PC-9 (cell line): ENCODE measurements around the gene SCYGR8. TPM values are rescaled to one million over a fixed set of nuclear protein-coding genes. Genes with fewer than 3 reads are reported as not detected.
"Not testable (repeated sequence)": the region's sequence is repeated elsewhere in the genome, so short reads cannot be mapped to it uniquely, and the experiment has no call there.

ENCODE experiments used
- BruUV-seq: library from RNA; stranded (reverse); fragments of 400-500 nt; replicated peaks from 2 replicates; lab custom pipeline; 2021; lab: Mats Ljungman, UMichigan
- CTCF ChIA-PET: fragments of 300-600 bp; sonication (Branson Sonifier 250); formaldehyde crosslinking; loops from one replicate; lab custom pipeline; 2022; ENCODE audit warnings: antibody characterized with exemption; lab: Charles Lee
- POLR2A ChIA-PET: fragments of 300-600 bp; sonication (Branson Sonifier 250); formaldehyde crosslinking; loops from one replicate; lab custom pipeline; 2022; ENCODE audit warnings: antibody characterized with exemption; ENCODE audit not compliant: unreplicated experiment; lab: Charles Lee
- DNase-seq, 2 experiments: peaks; one replicate each; pipeline versions ENCODE4 v3.0.0 to v3.0.0-alpha.2; 2015 to 2022; ENCODE audit warnings: mixed read lengths in 1 of 2
- H2AFZ ChIP-seq: fragments of 200-600 bp; sonication (generic); 2 replicates; pipeline ENCODE4 v1.8.1; 2017; ENCODE audit warnings: antibody characterized with exemption
- H3F3A ChIP-seq: fragments of 200-600 bp; sonication (generic); 2 replicates; pipeline ENCODE4 v1.8.1; 2017; ENCODE audit warnings: antibody characterized with exemption, mild to moderate bottlenecking, low read depth; ENCODE audit not compliant: insufficient read depth
- H3K27ac ChIP-seq: fragments of 200-600 bp; sonication (generic); 2 replicates; pipeline ENCODE4 v1.6.1; 2016; ENCODE audit warnings: mixed run types
- H3K27me3 ChIP-seq: fragments of 200-600 bp; sonication (generic); 2 replicates; pipeline ENCODE4 v1.6.1; 2016; ENCODE audit warnings: low read depth, mixed run types; ENCODE audit not compliant: insufficient read depth
- H3K36me3 ChIP-seq: fragments of 200-600 bp; sonication (generic); 2 replicates; pipeline ENCODE4 v1.6.1; 2016; ENCODE audit warnings: low read depth, mixed run types
- H3K4me1 ChIP-seq: fragments of 200-600 bp; sonication (generic); replicated peaks from 2 replicates; pipeline ENCODE4 v1.6.1; 2016; ENCODE audit warnings: mixed run types; ENCODE audit not compliant: insufficient read depth
- H3K4me2 ChIP-seq: fragments of 200-600 bp; sonication (generic); 2 replicates; pipeline ENCODE4 v1.6.1; 2017; ENCODE audit warnings: mixed run types
- H3K4me3 ChIP-seq: fragments of 200-600 bp; sonication (generic); 2 replicates; pipeline ENCODE4 v1.6.1; 2016; ENCODE audit warnings: mixed run types
- H3K79me2 ChIP-seq: fragments of 200-600 bp; sonication (generic); 2 replicates; pipeline ENCODE4 v1.6.1; 2017; ENCODE audit warnings: low read depth, mixed run types
- H3K9me2 ChIP-seq: fragments of 200-600 bp; sonication (generic); 2 replicates; pipeline ENCODE4 v1.8.1; 2017; ENCODE audit warnings: mild to moderate bottlenecking; ENCODE audit not compliant: insufficient read depth
- H3K9me3 ChIP-seq: fragments of 200-600 bp; sonication (generic); 2 replicates; pipeline ENCODE4 v1.8.1; 2016; ENCODE audit warnings: low read depth; ENCODE audit not compliant: insufficient read depth
- H4K20me1 ChIP-seq: fragments of 200-600 bp; sonication (generic); 2 replicates; pipeline ENCODE4 v1.8.1; 2017; ENCODE audit not compliant: insufficient read depth
- EZH2 ChIP-seq: fragments of 200-600 bp; sonication (generic); IDR thresholded peaks from 2 replicates; pipeline ENCODE4 v1.8.0; 2017; ENCODE audit warnings: antibody characterized with exemption, low read depth
- intact Hi-C: fragments of 100-400 bp; cut with micrococcal nuclease; formaldehyde crosslinking; loops from one replicate; pipeline ENCODE4 v1.10.0; 2022; ENCODE audit not compliant: unreplicated experiment
- total RNA-seq: library from RNA; stranded (reverse); gene quantifications from 2 replicates; pipeline ENCODE4 v1.2.3, GENCODE V29; 2021
- TF ChIP-seq, protein P1 (sequence below): fragments of 200-600 bp; sonication (generic); conservative IDR thresholded peaks from 2 replicates; pipeline ENCODE4 v1.6.1; 2017; ENCODE audit warnings: mixed run types, antibody characterized with exemption, mild to moderate bottlenecking, moderate library complexity

Gene SCYGR8
- total RNA-seq, 1 experiment from 2014 or later, result not detected

DNA sequence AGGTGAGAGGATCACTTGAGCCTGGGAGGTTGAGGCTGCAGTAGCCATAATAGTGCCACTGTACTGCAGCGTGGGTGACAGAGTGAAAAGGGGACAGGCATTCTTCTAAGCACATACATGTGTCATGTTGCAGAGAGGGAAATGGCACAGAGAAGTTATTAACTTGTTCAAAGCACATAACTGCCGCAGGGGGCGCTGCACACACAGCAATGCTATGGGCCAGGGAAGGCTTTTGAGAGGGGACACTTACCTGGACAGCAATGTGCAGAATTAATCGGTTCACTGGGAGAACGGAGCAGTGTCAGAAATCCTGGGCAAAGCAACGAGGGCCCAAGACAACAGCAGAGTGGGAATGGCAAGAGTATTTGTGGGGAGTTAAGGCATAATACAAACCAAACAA lies 2.4 kb downstream of the SCYGR8 start:
- Histone ChIP-seq H4K20me1 (no peaks in the 10 kb centered on the region), H3K27me3 (no peaks in the 10 kb centered on the region), H3K4me2 (no peak overlapping the region), H3K4me1 (no peaks in the 10 kb centered on the region), H2AFZ (no peak overlapping the region), H3K27ac (no peak overlapping the region), H3K9me2 (no peaks in the 10 kb centered on the region), H3F3A (no peaks in the 10 kb centered on the region), H3K4me3 (no peak overlapping the region), H3K9me3 (no peaks in the 10 kb centered on the region), H3K36me3 (no peaks in the 10 kb centered on the region), H3K79me2 (no peaks in the 10 kb centered on the region)
- ChIA-PET CTCF (no interaction called here), POLR2A (no interaction called here)
- intact Hi-C loops, result no loop called here
- BruUV-seq, result no TSS peak
- DNase-seq, result no peak
- TF ChIP-seq, protein P1, sequence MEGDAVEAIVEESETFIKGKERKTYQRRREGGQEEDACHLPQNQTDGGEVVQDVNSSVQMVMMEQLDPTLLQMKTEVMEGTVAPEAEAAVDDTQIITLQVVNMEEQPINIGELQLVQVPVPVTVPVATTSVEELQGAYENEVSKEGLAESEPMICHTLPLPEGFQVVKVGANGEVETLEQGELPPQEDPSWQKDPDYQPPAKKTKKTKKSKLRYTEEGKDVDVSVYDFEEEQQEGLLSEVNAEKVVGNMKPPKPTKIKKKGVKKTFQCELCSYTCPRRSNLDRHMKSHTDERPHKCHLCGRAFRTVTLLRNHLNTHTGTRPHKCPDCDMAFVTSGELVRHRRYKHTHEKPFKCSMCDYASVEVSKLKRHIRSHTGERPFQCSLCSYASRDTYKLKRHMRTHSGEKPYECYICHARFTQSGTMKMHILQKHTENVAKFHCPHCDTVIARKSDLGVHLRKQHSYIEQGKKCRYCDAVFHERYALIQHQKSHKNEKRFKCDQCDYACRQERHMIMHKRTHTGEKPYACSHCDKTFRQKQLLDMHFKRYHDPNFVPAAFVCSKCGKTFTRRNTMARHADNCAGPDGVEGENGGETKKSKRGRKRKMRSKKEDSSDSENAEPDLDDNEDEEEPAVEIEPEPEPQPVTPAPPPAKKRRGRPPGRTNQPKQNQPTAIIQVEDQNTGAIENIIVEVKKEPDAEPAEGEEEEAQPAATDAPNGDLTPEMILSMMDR, result no peak
- TF ChIP-seq EZH2, result no peak

DNA sequence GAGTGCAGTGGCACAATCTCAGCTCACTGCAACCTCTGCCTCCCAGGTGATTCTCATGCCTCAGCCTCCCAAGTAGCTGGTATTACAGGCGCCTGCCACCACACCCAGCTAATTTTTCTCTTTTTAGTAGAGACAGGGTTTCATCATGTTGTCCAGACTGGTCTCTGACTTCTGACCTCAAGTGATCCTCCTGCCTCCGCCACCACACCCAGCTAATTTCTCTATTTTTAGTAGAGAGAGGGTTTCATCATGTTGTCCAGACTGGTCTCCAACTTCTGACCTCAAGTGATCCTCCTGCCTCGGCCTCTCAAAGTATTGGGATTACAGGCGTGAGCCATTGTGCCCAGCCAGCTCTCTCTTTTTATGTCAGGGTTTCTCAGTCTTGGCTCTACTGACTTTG lies 10.6 kb downstream of the SCYGR8 start:
- H3K36me3 ChIP-seq, H3K9me2 ChIP-seq, H4K20me1 ChIP-seq, H3K4me1 ChIP-seq, H3K27ac ChIP-seq, DNase-seq, intact Hi-C loops, H3K79me2 ChIP-seq, H3K4me3 ChIP-seq, H3K27me3 ChIP-seq, BruUV-seq, POLR2A ChIA-PET, H2AFZ ChIP-seq, H3K4me2 ChIP-seq, H3F3A ChIP-seq, H3K9me3 ChIP-seq: not testable (repeated sequence)
- CTCF ChIA-PET, result interaction anchor here (0.7 to 1.2 kb wide), 2 partner anchors 10 to 1082 kb away, joined by 3 to 11 read pairs; no protein-coding TSS in a partner anchor

DNA sequence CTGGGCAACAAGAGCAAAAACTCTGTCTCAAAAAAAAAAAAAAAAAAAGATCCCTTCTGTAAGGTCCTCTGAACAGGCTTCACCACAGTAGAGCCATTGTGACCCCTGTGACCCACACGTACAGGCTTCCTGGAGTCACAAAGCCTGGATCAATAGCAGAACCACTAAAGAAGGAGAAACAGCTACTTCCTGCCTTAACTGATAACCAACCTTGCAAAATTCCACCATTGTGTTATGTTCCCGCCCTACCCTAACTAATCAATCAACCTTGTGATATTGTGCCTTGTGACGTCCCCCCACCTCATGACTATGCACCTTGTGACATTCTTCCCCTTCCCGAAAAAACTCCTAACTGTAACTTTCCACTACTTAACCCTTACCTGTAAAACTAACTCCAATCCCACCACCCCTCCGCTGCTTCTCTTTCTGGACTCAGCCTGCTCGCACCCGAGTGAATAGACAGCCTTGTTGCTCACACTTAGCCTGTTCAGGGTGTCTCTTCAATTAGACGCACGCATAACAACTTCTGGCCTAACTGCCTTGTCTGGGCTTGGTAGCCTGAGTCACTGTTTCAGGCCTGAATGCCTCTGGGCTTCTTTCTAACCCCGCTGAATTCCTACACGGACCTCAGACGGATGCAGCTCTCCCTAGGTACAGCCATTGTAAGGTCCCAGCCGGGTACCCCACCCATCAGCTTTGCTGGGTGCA lies 13.9 kb downstream of the SCYGR8 start:
- Histone ChIP-seq H3K9me2 (no peaks in the 10 kb centered on the region), H4K20me1 (no peaks in the 10 kb centered on the region), H3K4me1 (no peaks in the 10 kb centered on the region), H3K79me2 (no peaks in the 10 kb centered on the region), H3K27me3 (no peaks in the 10 kb centered on the region), H3K9me3 (no peaks in the 10 kb centered on the region), H3K36me3 (no peaks in the 10 kb centered on the region), H3K4me2 (no peak overlapping the region), H3K27ac (no peak overlapping the region), H3F3A (peaks cover 6% of the 10 kb centered on the region; the same call in 1 of the 2 replicates), H3K4me3 (no peak overlapping the region), H2AFZ (no peak overlapping the region)
- DNase-seq, result peak in 1 of 2 experiments; percentile 28
- CTCF ChIA-PET, result no interaction called here
- TF ChIP-seq, protein P1, result no peak
- TF ChIP-seq EZH2, result no peak
- POLR2A ChIA-PET, result no interaction called here
- BruUV-seq, result no TSS peak
- intact Hi-C loops, result loop anchor here (10.0 kb wide), 1 partner anchor 185 kb away; no protein-coding TSS in a partner anchor
